Panc1 (cell line): ENCODE results near the gene SPDEF. TPM values are rescaled to one million over a fixed set of nuclear protein-coding genes. Genes with fewer than 3 reads are reported as not detected.

Source experiments
- ATAC-seq: fragments of 200-7000 bp; cut with Tn5 transposase; 2 replicates; pipeline ENCODE4 v1.9.1; 2020; ENCODE audit warnings: mild to moderate bottlenecking, moderate library complexity
- BruUV-seq: library from RNA; stranded (reverse); fragments of 400-500 nt; replicated peaks from 2 replicates; lab custom pipeline; 2021; lab: Mats Ljungman, UMichigan
- CTCF ChIA-PET: fragments of 300-600 bp; sonication (Branson Sonifier 250); formaldehyde crosslinking; loops from one replicate; lab custom pipeline; 2022; ENCODE audit warnings: antibody characterized with exemption; lab: Charles Lee
- POLR2A ChIA-PET: fragments of 300-600 bp; sonication (Branson Sonifier 250); formaldehyde crosslinking; loops from one replicate; lab custom pipeline; 2022; ENCODE audit warnings: antibody characterized with exemption; lab: Charles Lee
- DNase-seq: peaks from one replicate; pipeline ENCODE4 v3.0.0-alpha.2; 2010; ENCODE audit warnings: low read depth, low spot score
- H3K27ac ChIP-seq: 2 replicates; pipeline ENCODE4 v1.5.1; 2011; ENCODE audit warnings: mild to moderate bottlenecking, low read length, inconsistent platforms
- H3K27me3 ChIP-seq: fragments of 200-500 bp; sonication (Bioruptor generic); 2 replicates; pipeline ENCODE4 v1.6.0; 2014; ENCODE audit warnings: low read length, inconsistent platforms; ENCODE audit not compliant: control insufficient read depth, insufficient read depth
- H3K36me3 ChIP-seq: fragments of 200-500 bp; sonication (Bioruptor generic); 2 replicates; pipeline ENCODE4 v1.5.1; 2014; ENCODE audit warnings: inconsistent platforms, mild to moderate bottlenecking, low read length, moderate library complexity; ENCODE audit not compliant: control insufficient read depth, insufficient read depth
- H3K4me1 ChIP-seq: 2 replicates; pipeline ENCODE4 v1.5.1; 2011; ENCODE audit warnings: inconsistent platforms, mild to moderate bottlenecking, low read length, moderate library complexity; ENCODE audit not compliant: control insufficient read depth, insufficient read depth
- H3K4me3 ChIP-seq, 2 experiments: 2 replicates each; pipeline ENCODE4 v1.5.1; 2011 to 2012; ENCODE audit warnings: low read depth in 2 of 2, low read length in 2 of 2, mild to moderate bottlenecking in 2 of 2, inconsistent platforms in 1 of 2, moderate library complexity in 1 of 2
- H3K9me3 ChIP-seq: fragments of 200-500 bp; sonication (Bioruptor generic); 2 replicates; pipeline ENCODE4 v1.5.1; 2014; ENCODE audit warnings: low read depth, mild to moderate bottlenecking, inconsistent platforms, low read length, moderate library complexity; ENCODE audit not compliant: control insufficient read depth, insufficient read depth
- CTCF ChIP-seq: fragments of 450-650 bp; IDR thresholded peaks from 2 replicates; pipeline ENCODE4 v1.5.1; 2017; ENCODE audit warnings: mild to moderate bottlenecking
- POLR2AphosphoS5 ChIP-seq: IDR thresholded peaks from 2 replicates; pipeline ENCODE4 v1.6.1; 2012; ENCODE audit warnings: mild to moderate bottlenecking, low read depth, low read length, moderate library complexity
- REST ChIP-seq, 2 experiments: IDR thresholded peaks; 2 replicates each; pipeline ENCODE4 v1.6.1; 2011 to 2012; ENCODE audit warnings: low read depth in 2 of 2, control low read depth in 1 of 2, low read length in 1 of 2, mild to moderate bottlenecking in 1 of 2, moderate library complexity in 1 of 2; ENCODE audit not compliant: insufficient read depth in 1 of 2
- SIN3A ChIP-seq: IDR thresholded peaks from 2 replicates; pipeline ENCODE4 v1.6.1; 2012; ENCODE audit warnings: low read depth, mild to moderate bottlenecking, low read length, moderate library complexity, borderline replicate concordance; ENCODE audit not compliant: insufficient read depth
- TCF7L2 ChIP-seq: IDR thresholded peaks from 2 replicates; pipeline ENCODE4 v1.6.1; 2011; ENCODE audit warnings: mild to moderate bottlenecking, low read depth, low read length, inconsistent platforms
- in situ Hi-C: cut with HindIII; loops from 2 replicates; pipeline ENCODE4 v1.10.0; 2016; ENCODE audit warnings: low sequenced_read_pairs, low pct_unique_long_range_greater_than_20kb
- intact Hi-C: fragments of 100-400 bp; cut with micrococcal nuclease; formaldehyde crosslinking; loops from one replicate; pipeline ENCODE4 v1.10.0; 2022; ENCODE audit not compliant: unreplicated experiment
- total RNA-seq: library from RNA; stranded (reverse); gene quantifications from one replicate; pipeline ENCODE4 v1.2.1, GENCODE V29; 2021; ENCODE audit not compliant: unreplicated experiment

The SPDEF gene
- total RNA-seq, 1 experiment from 2014 or later, result 1.6 TPM

DNA sequence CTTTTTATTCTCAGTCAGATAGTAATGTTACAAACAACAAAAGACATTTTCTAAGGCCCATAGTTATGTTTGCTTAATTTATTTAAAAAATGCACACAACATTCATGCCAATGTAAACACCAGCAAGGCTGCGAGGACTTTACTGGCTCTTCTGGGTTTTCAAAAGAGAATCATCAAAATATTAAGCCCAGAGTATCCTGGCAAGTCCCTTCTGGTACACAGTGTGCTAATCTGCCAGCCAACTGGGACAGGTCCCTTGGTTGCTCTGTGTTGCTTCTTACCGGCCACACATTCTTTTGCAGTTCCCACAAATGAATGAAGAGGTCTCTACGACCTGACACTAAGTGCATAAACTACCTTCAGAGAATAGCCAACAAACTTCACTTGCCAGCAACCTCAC, 42.6 kb upstream of the SPDEF start:
- POLR2A ChIA-PET, result no interaction called here
- H3K27ac ChIP-seq, result no peak overlapping the region
- no peak for ATAC-seq
- CTCF ChIA-PET, result no interaction called here
- no peaks in the 10 kb centered on the region for H3K27me3 ChIP-seq
- peaks cover 20% of the 10 kb centered on the region for H3K4me1 ChIP-seq
- no peak for DNase-seq
- intact Hi-C loops (no loop called here), in situ Hi-C loops (no loop called here)
- no peaks in the 10 kb centered on the region for H3K36me3 ChIP-seq
- no peaks in the 10 kb centered on the region for H3K9me3 ChIP-seq
- BruUV-seq, result no TSS peak
- TF ChIP-seq REST (IDR thresholded peaks at IDR 0.05; ENCODE audit: insufficient read depth in 1 of 2, low read depth in 2 of 2, low read length in 1 of 2) (no peak), SIN3A (no peak), TCF7L2 (no peak), CTCF (no peak), POLR2AphosphoS5 (no peak)
- no peak overlapping the region for H3K4me3 ChIP-seq

DNA sequence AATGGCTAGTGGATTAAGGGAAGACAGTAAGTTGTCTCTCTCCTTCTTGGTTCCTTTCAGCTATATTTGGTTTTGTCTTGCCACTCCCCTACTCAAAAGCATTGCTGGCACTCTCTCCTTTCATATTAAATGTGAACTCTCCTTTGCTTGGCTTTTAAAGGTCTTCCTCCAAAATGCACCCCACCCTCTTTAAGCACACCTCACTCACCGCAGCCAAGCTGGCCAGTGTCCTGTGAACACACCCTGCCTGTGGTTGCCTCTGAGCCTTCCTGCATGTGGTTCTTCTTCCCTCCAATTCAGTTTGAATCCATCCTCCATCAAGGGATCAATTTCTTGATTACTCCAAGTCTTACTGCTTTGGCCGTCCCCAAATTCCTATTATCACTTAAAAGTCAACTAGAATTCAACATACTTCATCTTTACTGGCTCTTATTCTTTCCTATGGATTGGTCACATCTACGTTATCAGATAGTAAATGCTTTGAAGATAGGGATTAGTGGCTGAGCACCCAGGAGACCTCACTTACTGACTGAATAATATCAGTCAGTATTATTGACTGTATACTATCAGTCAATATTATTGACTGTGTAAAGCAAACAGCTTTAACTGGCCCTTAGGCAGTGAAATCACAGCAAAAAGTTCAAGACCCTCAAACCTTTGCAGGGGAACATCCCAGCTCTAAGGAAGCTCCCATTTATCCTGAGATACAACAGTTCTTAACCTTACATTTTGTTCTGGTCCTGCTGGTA, 41.6 kb upstream of the SPDEF start:
- Histone ChIP-seq H3K27ac (no peak overlapping the region), H3K4me1 (peaks cover 17% of the 10 kb centered on the region), H3K9me3 (no peaks in the 10 kb centered on the region), H3K27me3 (no peaks in the 10 kb centered on the region), H3K4me3 (no peak overlapping the region), H3K36me3 (no peaks in the 10 kb centered on the region)
- POLR2A ChIA-PET, result no interaction called here
- TF ChIP-seq CTCF (no peak), REST (IDR thresholded peaks at IDR 0.05; ENCODE audit: insufficient read depth in 1 of 2, low read depth in 2 of 2, low read length in 1 of 2) (no peak), TCF7L2 (no peak), SIN3A (no peak), POLR2AphosphoS5 (no peak)
- CTCF ChIA-PET, result interaction anchor here (0.7 to 0.9 kb wide), 2 partner anchors 65 to 138 kb away, joined by 3 read pairs; no protein-coding TSS in a partner anchor
- intact Hi-C loops (no loop called here), in situ Hi-C loops (no loop called here)
- ATAC-seq (no peak), DNase-seq (no peak)
- no TSS peak for BruUV-seq
